Activated CD4-positive, alpha-beta memory T cell treated with anti-CD3 and anti-CD28 coated beads, Interleukin-2, amount 10 ng/mL, durations not matched to agents 7 days and 5 days (primary cell): ENCODE measurements around the gene ARFRP1. TPM values are rescaled to one million over a fixed set of nuclear protein-coding genes. Genes with fewer than 3 reads are reported as not detected.

Experiments
- CTCF ChIA-PET: fragments of 350-600 bp; sonication (Branson Sonifier 250); formaldehyde crosslinking; loops from one replicate; lab custom pipeline; 2021; ENCODE audit warnings: antibody characterized with exemption, inconsistent platforms; lab: Charles Lee
- POLR2A ChIA-PET: fragments of 350-600 bp; sonication (Branson Sonifier 250); formaldehyde crosslinking; loops from one replicate; lab custom pipeline; 2021; ENCODE audit warnings: antibody characterized with exemption; lab: Charles Lee
- DNase-seq: peaks from one replicate; pipeline ENCODE4 v3.0.0-alpha.2; 2020
- H3K27ac Mint-ChIP-seq: one replicate; pipeline ENCODE4 v1.8.0; 2021; ENCODE audit warnings: mild to moderate bottlenecking, mixed read lengths
- H3K27me3 Mint-ChIP-seq: one replicate; pipeline ENCODE4 v1.8.0; 2021; ENCODE audit warnings: mixed read lengths
- H3K36me3 Mint-ChIP-seq: one replicate; pipeline ENCODE4 v1.8.0; 2021; ENCODE audit warnings: low read depth, mixed read lengths
- H3K4me1 Mint-ChIP-seq: one replicate; pipeline ENCODE4 v1.8.0; 2021; ENCODE audit warnings: mixed read lengths
- H3K4me3 Mint-ChIP-seq: one replicate; pipeline ENCODE4 v1.8.0; 2021; ENCODE audit warnings: mild to moderate bottlenecking, mixed read lengths
- H3K9me3 Mint-ChIP-seq: one replicate; pipeline ENCODE4 v1.8.0; 2021; ENCODE audit warnings: mixed read lengths
- total RNA-seq, 2 experiments: library from RNA; stranded (reverse); gene quantifications; one replicate each; pipeline ENCODE4 v1.2.3, GENCODE V29; 2021

The ARFRP1 gene
- total RNA-seq, 2 experiments from 2014 or later = 52.9 to 53.4 TPM

DNA sequence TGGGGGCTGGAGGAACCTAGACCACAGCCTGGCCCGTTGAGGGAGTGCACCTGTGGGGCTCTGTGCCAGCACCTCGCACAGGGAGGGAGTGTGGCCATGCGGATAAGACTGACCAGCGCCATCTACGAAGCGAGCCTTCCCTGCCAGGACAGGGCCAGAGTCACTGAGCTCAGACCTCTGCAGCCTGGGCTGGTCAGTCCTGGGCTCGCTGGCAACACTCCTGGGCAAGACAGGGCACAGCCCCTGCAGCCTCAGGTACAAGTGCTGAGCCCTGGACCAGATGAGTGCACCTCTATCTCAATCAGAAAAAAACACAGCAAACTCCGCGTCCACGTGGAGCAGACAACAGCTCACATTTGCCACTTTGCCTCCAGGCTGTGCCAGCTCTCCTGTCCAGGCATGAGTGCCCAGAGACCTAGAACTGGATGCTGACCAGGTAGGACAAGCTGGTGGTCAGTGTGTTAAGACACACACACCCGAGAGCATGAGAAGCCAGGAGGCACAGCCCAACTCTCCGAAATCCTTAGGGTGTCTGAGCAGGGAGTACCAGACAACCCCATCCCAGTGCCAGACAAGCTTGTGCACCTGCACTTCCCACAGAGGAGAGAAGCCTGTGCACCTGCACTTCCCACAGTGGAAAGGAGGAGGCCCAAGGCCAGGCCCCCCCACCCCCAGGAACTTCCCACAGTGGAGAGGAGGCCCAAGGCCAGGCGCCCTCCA lies 4.9 kb downstream of the ARFRP1 start:
- Mint-ChIP-seq H3K27me3 (no peaks in the 10 kb centered on the region), H3K4me1 (peaks cover 49% of the 10 kb centered on the region), H3K9me3 (no peaks in the 10 kb centered on the region), H3K27ac (no peak overlapping the region), H3K4me3 (no peak overlapping the region), H3K36me3 (peaks cover 22% of the 10 kb centered on the region)
- POLR2A ChIA-PET = interaction anchor here (9.3 kb wide), 1 partner anchor 33 kb away, joined by 120 read pairs; the partner anchor contains the start of genes LIME1 and SLC2A4RG
- CTCF ChIA-PET = no interaction called here
- no peak for DNase-seq

DNA sequence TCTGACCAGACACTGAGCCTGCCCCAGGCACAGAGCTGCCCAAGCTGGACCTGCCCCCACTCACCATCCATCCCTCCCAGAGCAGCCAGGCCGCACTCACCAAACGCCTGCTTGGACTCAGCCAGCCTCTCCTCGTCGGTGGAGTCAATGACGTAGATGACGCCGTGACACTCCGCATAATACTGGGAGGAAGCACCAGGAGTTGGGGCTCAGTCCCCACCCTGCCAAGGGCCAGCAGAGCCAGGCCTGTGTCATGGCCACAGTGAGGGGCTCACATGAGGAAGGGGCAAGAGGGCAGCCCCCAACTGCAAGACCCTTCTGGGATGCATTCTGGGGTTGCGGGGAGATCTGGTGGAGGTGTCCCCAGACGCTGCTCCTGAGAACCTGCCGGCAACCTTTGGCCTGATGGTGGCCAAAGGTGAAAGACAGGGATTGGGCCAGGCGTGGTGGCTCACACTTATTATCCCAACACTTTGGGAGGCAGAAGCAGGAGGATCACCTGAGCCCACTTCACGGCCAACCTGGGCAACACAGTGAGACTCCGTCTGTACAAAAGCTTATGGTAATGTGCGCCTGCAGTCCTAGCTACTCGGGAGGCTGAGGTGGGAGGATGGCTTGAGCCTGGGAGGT lies 5.6 kb downstream of the ARFRP1 start:
- H3K27me3 Mint-ChIP-seq = no peaks in the 10 kb centered on the region
- peaks cover 51% of the 10 kb centered on the region for H3K4me1 Mint-ChIP-seq
- H3K9me3 Mint-ChIP-seq = no peaks in the 10 kb centered on the region
- ChIA-PET POLR2A (interaction anchor here (0.9 to 9.3 kb wide), 2 partner anchors 34 to 171 kb away, joined by 3 to 120 read pairs; partner anchors contain the start of genes LIME1 and SLC2A4RG), CTCF (interaction anchor here (1.2 kb wide), 1 partner anchor 165 kb away, joined by 3 read pairs; the partner anchor contains the start of gene PTK6)
- peak overlapping the region; percentile 40 for H3K27ac Mint-ChIP-seq
- no peak overlapping the region for H3K4me3 Mint-ChIP-seq
- no peak for DNase-seq
- H3K36me3 Mint-ChIP-seq = peaks cover 21% of the 10 kb centered on the region

DNA sequence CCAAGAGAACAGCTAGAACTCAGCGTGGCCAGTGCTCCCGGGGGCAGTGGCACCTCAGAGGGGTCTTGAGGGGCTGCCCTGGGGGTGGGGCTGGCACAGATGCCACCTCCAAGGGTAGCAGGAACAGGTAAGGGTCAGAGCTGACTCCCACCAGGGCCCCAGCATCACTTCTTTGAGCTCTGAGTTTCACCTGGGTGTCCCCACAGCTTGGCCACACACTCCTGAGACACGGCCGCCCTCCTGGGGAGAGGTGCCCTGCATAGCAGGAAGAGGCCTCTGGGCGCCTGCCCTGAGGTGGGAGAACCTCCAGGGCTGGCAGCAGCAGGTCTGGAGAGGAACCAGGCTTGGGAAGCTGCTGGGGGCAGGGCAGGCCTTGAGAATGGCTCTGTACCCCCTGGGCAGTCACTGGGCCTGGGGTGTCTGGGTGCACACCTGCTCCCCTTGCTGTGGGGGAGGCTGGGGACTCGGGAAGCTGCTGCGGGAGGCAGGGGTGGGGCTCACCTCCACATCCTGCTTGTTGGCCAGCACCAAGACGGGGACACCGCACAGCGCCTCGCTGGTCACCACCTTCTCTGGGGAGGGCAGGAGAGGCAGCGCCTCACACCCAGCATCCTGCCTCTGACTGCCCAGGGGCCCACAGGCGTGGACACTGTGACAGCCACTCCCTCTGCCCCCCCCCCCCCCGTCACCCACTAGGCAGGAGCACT lies 6.3 kb downstream of the ARFRP1 start:
- Mint-ChIP-seq H3K27me3 (no peaks in the 10 kb centered on the region), H3K9me3 (no peaks in the 10 kb centered on the region), H3K4me1 (peaks cover 47% of the 10 kb centered on the region), H3K27ac (peak overlapping the region; percentile 44), H3K4me3 (no peak overlapping the region), H3K36me3 (peaks cover 15% of the 10 kb centered on the region)
- ChIA-PET CTCF (interaction anchor here (1.2 kb wide), 1 partner anchor 164 kb away, joined by 3 read pairs; the partner anchor contains the start of gene PTK6), POLR2A (interaction anchor here (0.9 to 9.3 kb wide), 2 partner anchors 35 to 172 kb away, joined by 3 to 120 read pairs; partner anchors contain the start of genes LIME1 and SLC2A4RG)
- DNase-seq = no peak

DNA sequence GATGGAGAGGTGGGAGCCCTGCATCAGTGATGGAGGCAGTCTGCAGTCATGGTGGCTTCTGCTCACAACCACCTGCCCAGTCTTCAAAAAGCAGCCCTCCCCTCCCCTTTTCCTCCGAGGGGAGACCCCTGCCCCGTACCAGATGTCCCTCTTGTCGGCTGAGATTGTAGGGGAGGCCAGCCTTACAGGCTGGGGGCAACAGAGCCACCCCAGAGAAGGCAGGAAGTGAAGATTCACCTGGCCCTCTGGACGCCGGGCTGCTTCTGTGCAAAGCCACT lies 6.8 kb downstream of the ARFRP1 start:
- Mint-ChIP-seq H3K4me1 (peaks cover 44% of the 10 kb centered on the region), H3K27me3 (no peaks in the 10 kb centered on the region), H3K27ac (peak overlapping the region; percentile 44), H3K4me3 (no peak overlapping the region), H3K36me3 (peaks cover 13% of the 10 kb centered on the region), H3K9me3 (no peaks in the 10 kb centered on the region)
- ChIA-PET CTCF (interaction anchor here (1.2 kb wide), 1 partner anchor 164 kb away, joined by 3 read pairs; the partner anchor contains the start of gene PTK6), POLR2A (interaction anchor here (9.3 kb wide), 1 partner anchor 35 kb away, joined by 120 read pairs; the partner anchor contains the start of genes LIME1 and SLC2A4RG)
- DNase-seq = no peak

DNA sequence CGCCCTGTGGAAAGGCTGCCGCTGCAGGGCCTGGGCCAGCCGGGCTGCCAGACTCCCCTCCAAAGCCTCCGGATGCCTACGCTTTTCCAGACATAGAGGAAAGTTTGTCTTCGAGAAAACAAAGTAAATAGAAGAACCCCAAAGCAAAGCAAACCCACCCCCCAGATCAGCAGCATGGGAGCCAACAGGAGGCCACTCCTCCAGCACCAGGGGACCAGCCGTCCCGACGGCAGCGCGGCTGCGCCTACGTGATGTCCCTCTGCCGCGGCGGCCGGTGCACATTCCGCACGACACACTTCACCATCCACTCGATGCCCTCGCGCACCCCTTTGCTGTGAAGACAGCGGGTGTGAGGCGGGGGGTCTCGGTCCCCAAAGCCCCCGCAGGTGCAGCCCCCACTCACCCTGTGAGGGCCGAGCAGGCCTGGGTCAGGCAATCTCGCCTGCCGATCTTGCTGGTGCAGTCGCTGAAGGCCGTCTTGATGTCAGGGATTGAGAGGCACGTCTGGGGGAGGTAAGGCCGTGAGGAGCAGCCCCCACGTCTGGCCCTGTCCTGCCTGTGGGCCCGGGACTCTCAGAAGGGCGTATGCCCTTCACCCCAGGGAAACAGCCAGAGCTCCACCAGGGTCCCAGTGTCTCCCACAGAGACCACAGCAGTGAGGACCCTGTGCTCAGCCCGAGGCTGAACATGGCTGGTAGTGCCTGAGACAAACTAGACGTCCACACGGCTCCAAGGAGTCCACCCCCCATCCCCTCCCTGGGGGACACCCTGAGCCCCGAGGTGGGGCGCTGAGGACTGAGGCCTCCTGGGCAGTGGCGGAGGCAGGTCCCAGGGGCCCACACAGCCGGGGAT lies 7.4 kb downstream of the ARFRP1 start:
- H3K27ac Mint-ChIP-seq = no peak overlapping the region
- POLR2A ChIA-PET = interaction anchor here (9.3 kb wide), 1 partner anchor 36 kb away, joined by 120 read pairs; the partner anchor contains the start of genes LIME1 and SLC2A4RG
- no peaks in the 10 kb centered on the region for H3K27me3 Mint-ChIP-seq
- CTCF ChIA-PET = interaction anchor here (1.2 kb wide), 1 partner anchor 163 kb away, joined by 3 read pairs; the partner anchor contains the start of gene PTK6
- no peak overlapping the region for H3K4me3 Mint-ChIP-seq
- H3K9me3 Mint-ChIP-seq = no peaks in the 10 kb centered on the region
- H3K4me1 Mint-ChIP-seq = peaks cover 38% of the 10 kb centered on the region
- DNase-seq = no peak
- peaks cover 7% of the 10 kb centered on the region for H3K36me3 Mint-ChIP-seq

DNA sequence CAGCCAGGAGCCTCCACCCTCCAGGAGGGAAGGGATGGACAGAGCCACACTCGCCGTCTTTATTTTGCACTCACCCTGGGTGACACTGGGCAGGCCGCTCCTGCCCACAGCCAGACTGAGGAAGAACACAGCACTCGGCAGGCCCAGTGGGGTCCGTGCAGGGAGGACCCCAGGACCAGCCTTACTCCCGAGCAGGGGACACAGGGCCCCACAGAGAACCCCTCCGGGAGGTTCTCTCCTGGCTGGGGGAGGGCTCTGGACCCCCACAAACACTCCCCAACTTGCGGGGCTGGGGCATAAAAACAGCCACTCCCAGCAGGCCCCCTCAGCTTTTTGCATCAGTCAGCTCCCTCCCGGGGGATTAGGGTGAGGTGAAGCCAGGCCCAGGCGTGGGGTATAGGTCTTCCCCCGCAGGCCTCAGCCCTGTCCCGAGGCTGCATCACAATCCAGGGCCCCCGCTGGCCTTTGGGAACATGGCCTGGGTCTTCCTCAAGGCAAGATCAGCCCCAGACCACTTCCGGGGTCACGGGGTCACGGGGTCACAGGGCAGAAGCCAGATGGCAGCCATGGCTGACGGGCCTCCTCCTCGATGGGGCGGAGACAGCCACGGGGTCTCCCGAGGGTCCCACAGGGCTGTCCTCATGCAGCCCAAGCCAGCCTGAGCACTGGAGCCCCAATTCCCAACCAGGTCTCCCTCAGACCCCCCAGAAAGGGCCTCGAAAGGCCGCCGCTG lies 8.1 kb downstream of the ARFRP1 start:
- POLR2A ChIA-PET = interaction anchor here (1.7 to 3.0 kb wide), 2 partner anchors 8 to 132 kb away, joined by 9 to 10 read pairs; partner anchors contain the start of genes ARFRP1 and ZGPAT
- no peaks in the 10 kb centered on the region for H3K9me3 Mint-ChIP-seq
- H3K36me3 Mint-ChIP-seq = no peaks in the 10 kb centered on the region
- H3K4me3 Mint-ChIP-seq = no peak overlapping the region
- CTCF ChIA-PET = interaction anchor here (1.7 kb wide), 1 partner anchor 162 kb away, joined by 5 read pairs; the partner anchor contains the start of gene PTK6
- DNase-seq = no peak
- H3K4me1 Mint-ChIP-seq = peaks cover 33% of the 10 kb centered on the region
- peak overlapping the region; percentile 59 for H3K27ac Mint-ChIP-seq
- no peaks in the 10 kb centered on the region for H3K27me3 Mint-ChIP-seq

DNA sequence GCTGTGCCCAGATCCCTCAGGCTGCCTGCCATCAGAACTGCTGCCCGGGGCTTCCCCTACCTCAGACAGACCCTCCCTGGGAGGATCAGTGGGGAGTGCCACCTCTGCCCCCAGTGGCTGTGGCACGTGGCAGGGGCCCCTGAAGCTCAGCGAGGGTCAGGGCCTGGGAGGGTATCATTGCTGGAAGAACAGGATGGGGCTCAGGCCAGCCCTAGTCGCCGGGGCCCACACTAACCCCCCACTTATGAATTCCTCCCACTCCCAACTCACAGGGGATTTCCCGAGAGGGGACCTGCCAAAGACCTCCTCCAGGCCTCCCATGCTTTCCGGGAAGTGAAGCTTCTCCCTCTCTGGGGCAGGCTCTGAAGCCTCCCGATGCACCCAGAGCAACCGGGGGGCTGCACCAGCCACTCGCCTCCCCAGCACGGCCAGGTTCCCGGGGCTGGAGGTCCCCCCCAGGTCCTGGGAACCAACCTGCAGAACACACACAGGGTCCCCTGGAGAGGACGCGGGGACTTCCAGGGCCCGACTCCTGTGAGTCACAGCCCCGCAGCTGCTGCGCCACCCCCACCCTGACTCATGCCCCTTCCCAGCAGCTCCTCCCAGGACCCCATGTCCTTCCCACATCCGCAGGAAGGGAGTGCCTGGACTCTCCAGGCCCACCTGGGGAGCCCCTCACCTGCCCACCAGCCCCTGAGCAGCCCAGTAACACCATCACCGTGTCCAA lies 8.9 kb downstream of the ARFRP1 start:
- no peak overlapping the region for H3K4me3 Mint-ChIP-seq

DNA sequence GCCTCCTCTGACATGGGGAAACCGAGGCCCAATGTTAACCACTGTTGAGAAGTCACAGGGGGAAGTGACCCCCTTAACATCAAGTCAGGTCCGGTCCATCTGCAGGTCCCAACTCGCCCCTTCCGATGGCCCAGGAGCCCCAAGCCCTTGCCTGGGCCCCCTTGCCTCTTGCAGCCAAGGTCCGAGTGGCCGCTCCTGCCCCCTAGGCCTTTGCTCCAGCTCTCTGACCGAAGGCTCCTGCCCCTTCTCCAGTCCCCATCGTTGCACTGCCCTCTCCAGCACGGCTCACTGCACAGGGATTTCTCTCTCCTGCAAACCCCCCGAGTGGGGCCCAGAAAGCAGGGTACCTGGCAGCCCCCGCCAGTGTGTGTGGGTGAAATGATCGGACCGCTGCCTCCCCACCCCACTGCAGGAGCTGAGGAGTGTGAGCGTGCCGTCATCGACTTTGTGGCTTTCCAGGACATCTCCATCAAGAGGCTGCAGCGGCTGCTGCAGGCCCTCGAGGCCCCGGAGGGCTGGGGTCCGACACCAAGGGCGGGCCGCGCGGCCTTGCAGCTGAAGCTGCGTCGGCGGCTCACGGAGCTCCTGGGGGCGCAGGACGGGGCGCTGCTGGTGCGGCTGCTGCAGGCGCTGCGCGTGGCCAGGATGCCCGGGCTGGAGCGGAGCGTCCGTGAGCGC lies 9.8 kb downstream of the ARFRP1 start:
- no peaks in the 10 kb centered on the region for H3K27me3 Mint-ChIP-seq
- POLR2A ChIA-PET = interaction anchor here (0.8 to 3.7 kb wide), 10 partner anchors 10 to 175 kb away, joined by 3 to 13 read pairs (median 4); partner anchors contain the start of genes ARFRP1, LIME1, PTK6 and SLC2A4RG
- DNase-seq = no peak
- no peaks in the 10 kb centered on the region for H3K9me3 Mint-ChIP-seq
- CTCF ChIA-PET = interaction anchor here (1.7 kb wide), 1 partner anchor 161 kb away, joined by 5 read pairs; the partner anchor contains the start of gene PTK6
- H3K4me1 Mint-ChIP-seq = peaks cover 34% of the 10 kb centered on the region
- no peak overlapping the region for H3K4me3 Mint-ChIP-seq
- H3K36me3 Mint-ChIP-seq = peaks cover 6% of the 10 kb centered on the region
- no peak overlapping the region for H3K27ac Mint-ChIP-seq

More for the DNA sequence above, 8.9 kb downstream of the ARFRP1 start:
- Mint-ChIP-seq H3K36me3 (peaks cover 2% of the 10 kb centered on the region), H3K9me3 (no peaks in the 10 kb centered on the region), H3K27ac (peak overlapping the region; percentile 59), H3K4me1 (peaks cover 33% of the 10 kb centered on the region), H3K27me3 (no peaks in the 10 kb centered on the region)
- CTCF ChIA-PET = interaction anchor here (1.7 kb wide), 1 partner anchor 162 kb away, joined by 5 read pairs; the partner anchor contains the start of gene PTK6
- POLR2A ChIA-PET = interaction anchor here (0.8 to 3.7 kb wide), 7 partner anchors 9 to 176 kb away, joined by 3 to 13 read pairs (median 9); partner anchors contain the start of genes ARFRP1, LIME1, PTK6 and ZGPAT
- peak; percentile 54 for DNase-seq

DNA sequence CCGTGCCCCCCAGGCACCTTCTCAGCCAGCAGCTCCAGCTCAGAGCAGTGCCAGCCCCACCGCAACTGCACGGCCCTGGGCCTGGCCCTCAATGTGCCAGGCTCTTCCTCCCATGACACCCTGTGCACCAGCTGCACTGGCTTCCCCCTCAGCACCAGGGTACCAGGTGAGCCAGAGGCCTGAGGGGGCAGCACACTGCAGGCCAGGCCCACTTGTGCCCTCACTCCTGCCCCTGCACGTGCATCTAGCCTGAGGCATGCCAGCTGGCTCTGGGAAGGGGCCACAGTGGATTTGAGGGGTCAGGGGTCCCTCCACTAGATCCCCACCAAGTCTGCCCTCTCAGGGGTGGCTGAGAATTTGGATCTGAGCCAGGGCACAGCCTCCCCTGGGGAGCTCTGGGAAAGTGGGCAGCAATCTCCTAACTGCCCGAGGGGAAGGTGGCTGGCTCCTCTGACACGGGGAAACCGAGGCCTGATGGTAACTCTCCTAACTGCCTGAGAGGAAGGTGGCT lies 10.4 kb downstream of the ARFRP1 start:
- ChIA-PET POLR2A (interaction anchor here (0.8 to 3.7 kb wide), 8 partner anchors 11 to 160 kb away, joined by 3 to 13 read pairs (median 4); partner anchors contain the start of genes ARFRP1, LIME1, PTK6 and SLC2A4RG), CTCF (no interaction called here)
- H3K36me3 Mint-ChIP-seq = peaks cover 8% of the 10 kb centered on the region
- H3K4me1 Mint-ChIP-seq = peaks cover 33% of the 10 kb centered on the region
- no peaks in the 10 kb centered on the region for H3K9me3 Mint-ChIP-seq
- H3K27ac Mint-ChIP-seq = no peak overlapping the region
- H3K27me3 Mint-ChIP-seq = no peaks in the 10 kb centered on the region
- DNase-seq = no peak
- no peak overlapping the region for H3K4me3 Mint-ChIP-seq
